ENCODE measurements around the gene PAX4.

GRCh38 chr7:127625331-127625730, 7.4 kb upstream of the PAX4 start:
- TF ChIP-seq CTCF (IDR thresholded peaks at IDR 0.05; ENCODE audit: extremely low read depth in 1 of 2, insufficient read depth in 1 of 2, low read depth in 1 of 2, low read length in 2 of 2): no peak
- TF ChIP-seq POLR2AphosphoS5 (IDR thresholded peaks at IDR 0.05; ENCODE audit: insufficient read depth, low read depth, low read length): no peak
- TF ChIP-seq POLR2A (IDR thresholded peaks at IDR 0.05; ENCODE audit: low read depth, low read length): no peak
- no peak for TF ChIP-seq MAX (IDR thresholded peaks at IDR 0.05; ENCODE audit: insufficient read depth, insufficient read length)
- no peak for TF ChIP-seq EZH2 (IDR thresholded peaks at IDR 0.05; ENCODE audit: borderline replicate concordance, low read depth, low read length, severe bottlenecking)
- TF ChIP-seq MYC (IDR thresholded peaks at IDR 0.05; ENCODE audit: low read depth, low read length): no peak
- no peak for TF ChIP-seq JUN (IDR thresholded peaks at IDR 0.05; ENCODE audit: borderline replicate concordance, insufficient read depth, insufficient read length, low read depth)

All from endothelial cell of umbilical vein (primary cell).